HepG2 (cell line): ENCODE measurements around the gene DCP1B. TPM values are rescaled to one million over a fixed set of nuclear protein-coding genes. Genes with fewer than 3 reads are reported as not detected.

ENCODE experiments used
- ATAC-seq: fragments of 200-7000 bp; cut with Tn5 transposase; 3 replicates; pipeline ENCODE4 v1.9.1; 2020; ENCODE audit warnings: mild to moderate bottlenecking, moderate library complexity
- BruUV-seq: library from RNA; stranded (reverse); fragments of 400-500 nt; replicated peaks from 2 replicates; lab custom pipeline; 2021; lab: Mats Ljungman, UMichigan
- CTCF ChIA-PET: fragments of 300-600 bp; formaldehyde crosslinking; extraction: SDS; loops from one replicate; lab custom pipeline; 2021; ENCODE audit warnings: low total read pairs, inconsistent platforms, low intra/inter-chr PET ratio; lab: Yijun Ruan, JAX
- POLR2A ChIA-PET: fragments of 350-600 bp; sonication (Branson Sonifier 250); formaldehyde crosslinking; loops from one replicate; lab custom pipeline; 2020; ENCODE audit warnings: antibody characterized with exemption, inconsistent platforms; lab: Yijun Ruan, JAX
- DNase-seq: peaks from one replicate; pipeline ENCODE4 v3.0.0-alpha.2; 2015; ENCODE audit warnings: low spot score
- FAIRE-seq: peaks from 3 replicates; lab custom pipeline; 2011; peaks lifted over from hg19 to GRCh38; lab: Jason Lieb, UNC
- H2AFZ ChIP-seq: one replicate; pipeline ENCODE4 v1.6.1; 2011; ENCODE audit warnings: low read length, inconsistent platforms
- H3K27ac ChIP-seq: fragments of 300-600 bp; 3 replicates; pipeline ENCODE4 v1.8.0; 2011; ENCODE audit warnings: mixed run types, mild to moderate bottlenecking, mixed read lengths, low read length, inconsistent platforms; ENCODE audit not compliant: insufficient read depth; ENCODE audit errors: extremely low read length
- H3K27me3 ChIP-seq, 2 experiments: fragments of 200-600 bp in 1 of 2; 2 replicates in 1 of 2; 3 replicates in 1 of 2; pipeline versions ENCODE4 v1.6.0 to v1.8.0; 2011; ENCODE audit warnings: low read length in 2 of 2, mild to moderate bottlenecking in 2 of 2, moderate library complexity in 2 of 2, inconsistent platforms in 1 of 2; ENCODE audit not compliant: insufficient read depth in 2 of 2, control insufficient read depth in 1 of 2
- H3K36me3 ChIP-seq, 2 experiments: fragments of 200-600 bp in 1 of 2; replicated peaks in 1 of 2; 2 replicates in 1 of 2; 3 replicates in 1 of 2; pipeline versions ENCODE4 v1.5.1 to v1.8.0; 2011; ENCODE audit warnings: low read length in 2 of 2, inconsistent platforms in 1 of 2; ENCODE audit not compliant: insufficient read depth in 2 of 2, control insufficient read depth in 1 of 2
- H3K4me1 ChIP-seq: 2 replicates; pipeline ENCODE4 v1.5.1; 2012; ENCODE audit warnings: low read length, inconsistent platforms; ENCODE audit not compliant: insufficient read depth
- H3K4me2 ChIP-seq: 2 replicates; pipeline ENCODE4 v1.6.0; 2011; ENCODE audit warnings: low read depth, low read length, inconsistent platforms
- H3K4me3 ChIP-seq, 3 experiments: fragments of 200-600 bp in 1 of 3; sonication (generic), shearing (Covaris generic) in 1 of 3; replicated peaks in 1 of 3; 2 replicates each; pipeline ENCODE4 v1.5.1; 2011 to 2016; ENCODE audit warnings: low read length in 3 of 3, inconsistent platforms in 2 of 3, low read depth in 2 of 3, mild to moderate bottlenecking in 2 of 3, control low read depth in 1 of 3, mixed read lengths in 1 of 3; ENCODE audit not compliant: insufficient read depth in 1 of 3
- H3K79me2 ChIP-seq: one replicate; pipeline ENCODE4 v1.6.1; 2011; ENCODE audit warnings: low read length, inconsistent platforms; ENCODE audit not compliant: insufficient read depth
- H3K9ac ChIP-seq: 2 replicates; pipeline ENCODE4 v1.6.0; 2011; ENCODE audit warnings: mild to moderate bottlenecking, low read depth, low read length, inconsistent platforms; ENCODE audit not compliant: insufficient read depth
- H3K9me3 ChIP-seq: 2 replicates; pipeline ENCODE4 v1.5.1; 2012; ENCODE audit warnings: mild to moderate bottlenecking, low read length
- H4K20me1 ChIP-seq: 2 replicates; pipeline ENCODE4 v1.6.0; 2011; ENCODE audit warnings: inconsistent platforms, mild to moderate bottlenecking, low read length, moderate library complexity; ENCODE audit not compliant: insufficient read depth
- GFI1 ChIP-seq: sonication (generic); formaldehyde crosslinking; IDR thresholded peaks from 2 replicates; pipeline ENCODE4 v1.5.0; 2020; ENCODE audit warnings: missing genetic modification reagents, mild to moderate bottlenecking, borderline replicate concordance
- GLI4 ChIP-seq: sonication (generic); formaldehyde crosslinking; IDR thresholded peaks from 2 replicates; pipeline ENCODE4 v1.5.1; 2020; ENCODE audit warnings: missing genetic modification reagents, mild to moderate bottlenecking, moderate library complexity, borderline replicate concordance
- HCFC1 ChIP-seq: fragments of 150-350 bp; IDR thresholded peaks from 2 replicates; pipeline ENCODE4 v1.6.1; 2014; ENCODE audit warnings: low read depth, low read length
- HNF4G ChIP-seq, 2 experiments: sonication (generic) in 1 of 2; formaldehyde crosslinking in 1 of 2; IDR thresholded peaks; 2 replicates each; pipeline versions ENCODE4 v1.4.0 to v1.6.1; 2011 to 2020; ENCODE audit warnings: borderline replicate concordance in 2 of 2, low read depth in 2 of 2, mild to moderate bottlenecking in 2 of 2, low read length in 1 of 2, missing genetic modification reagents in 1 of 2, moderate library complexity in 1 of 2
- NKX3-1 ChIP-seq: sonication (generic); formaldehyde crosslinking; IDR thresholded peaks from 2 replicates; pipeline ENCODE4 v1.5.0; 2020; ENCODE audit warnings: missing genetic modification reagents
- RELA ChIP-seq: sonication (generic); formaldehyde crosslinking; IDR thresholded peaks from 2 replicates; pipeline ENCODE4 v1.4.0; 2020; ENCODE audit warnings: missing genetic modification reagents
- ZNF121 ChIP-seq: sonication (generic); formaldehyde crosslinking; IDR thresholded peaks from 2 replicates; pipeline ENCODE4 v1.5.0; 2020; ENCODE audit warnings: mild to moderate bottlenecking, missing genetic modification reagents
- ZNF674 ChIP-seq: sonication (generic); formaldehyde crosslinking; IDR thresholded peaks from 2 replicates; pipeline ENCODE4 v1.5.0; 2020; ENCODE audit warnings: low read depth, mild to moderate bottlenecking, missing genetic modification reagents
- ZNF724P ChIP-seq: sonication (generic); formaldehyde crosslinking; IDR thresholded peaks from 2 replicates; pipeline ENCODE4 v1.8.0; 2022; ENCODE audit warnings: missing genetic modification reagents, borderline replicate concordance
- ZNF75D ChIP-seq: sonication (generic); formaldehyde crosslinking; IDR thresholded peaks from 2 replicates; pipeline ENCODE4 v1.8.1; 2023; ENCODE audit warnings: missing genetic modification reagents, mild to moderate bottlenecking, borderline replicate concordance
- WGBS: methylation state at CpG from one replicate; pipeline ENCODE4 v1.1.6; 2017; ENCODE audit warnings: low lambda C conversion rate; 5-methylcytosine and 5-hydroxymethylcytosine counted together
- in situ Hi-C: cut with HindIII; loops from 2 replicates; pipeline ENCODE4 v1.10.0; 2017; ENCODE audit warnings: low pct_unique_long_range_greater_than_20kb; ENCODE audit not compliant: extremely low pct_ligation_motif_present
- intact Hi-C: fragments of 100-400 bp; cut with micrococcal nuclease; formaldehyde crosslinking; loops from one replicate; pipeline ENCODE4 v1.10.0; 2022; ENCODE audit not compliant: unreplicated experiment
- polyA plus RNA-seq, 8 experiments: library from polyadenylated mRNA; depleted of rRNA in 3 of 8; stranded (reverse) in 7 of 8; unstranded in 1 of 8; fragments of >200 nt; fragmentation: Illumina TruSeq in 4 of 8; extraction: Trizol in 4 of 8; gene quantifications; 2 replicates each; pipeline versions ENCODE4 v1.2.1 to v1.2.3, GENCODE V29; 2011 to 2016; ENCODE audit warnings: low read depth in 4 of 8, missing spikeins in 1 of 8, mixed read lengths in 1 of 8; ENCODE audit not compliant: insufficient read depth in 1 of 8
- total RNA-seq, 5 experiments: library from RNA; depleted of rRNA; stranded (reverse); fragments of >200 nt; fragmentation: Illumina TruSeq; extraction: Trizol; gene quantifications; 2 replicates each; pipeline ENCODE4 v1.2.3, GENCODE V29; 2016; ENCODE audit warnings: low read depth in 1 of 5

DCP1B gene
- total and polyA plus RNA-seq, 2 of the 13 experiments (the other 11 are each of a cell fraction or from before 2014, with no cell fraction given) = 11.4 to 27.2 TPM

DNA sequence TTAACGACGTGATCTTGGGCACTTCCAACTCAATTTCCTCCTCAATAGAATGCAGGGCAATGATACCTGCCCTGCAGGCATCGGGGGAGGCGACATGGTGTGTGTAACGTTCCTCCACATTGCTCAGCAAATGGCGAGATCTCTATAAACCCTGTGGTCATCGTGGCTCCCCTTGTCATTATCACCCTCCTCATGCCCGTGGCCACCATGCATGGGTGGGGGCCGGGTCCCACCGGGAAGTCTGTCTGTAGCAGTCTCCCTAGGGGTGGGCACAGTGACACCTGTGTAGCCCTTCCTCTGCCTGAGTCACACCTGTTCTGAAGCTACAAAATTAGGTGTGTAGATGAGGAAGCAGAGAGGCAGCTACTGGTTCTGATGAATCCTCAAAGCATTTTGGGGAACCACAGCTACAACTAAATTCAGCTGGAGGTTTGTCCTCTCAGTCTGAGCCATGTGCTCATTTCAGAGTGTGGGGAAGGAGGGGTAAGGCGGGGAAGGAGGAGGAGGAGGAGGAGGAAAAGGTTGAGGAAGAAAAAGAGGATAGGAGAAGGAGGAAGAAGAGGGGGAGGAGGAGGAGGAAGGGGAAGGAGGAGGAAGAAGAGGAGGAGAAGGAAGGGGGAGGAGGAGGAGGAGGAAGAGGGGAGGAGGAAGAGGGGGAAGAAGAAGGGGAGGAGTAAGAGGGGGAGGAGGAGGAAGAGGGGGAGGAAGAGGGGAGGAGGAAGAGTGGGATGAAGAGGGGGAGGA lies 74.8 kb downstream of the DCP1B start:
- H3K27me3 ChIP-seq = peaks cover 3 to 41% of the 10 kb centered on the region in 2 experiments; a peak in 4 of 5 replicates

DNA sequence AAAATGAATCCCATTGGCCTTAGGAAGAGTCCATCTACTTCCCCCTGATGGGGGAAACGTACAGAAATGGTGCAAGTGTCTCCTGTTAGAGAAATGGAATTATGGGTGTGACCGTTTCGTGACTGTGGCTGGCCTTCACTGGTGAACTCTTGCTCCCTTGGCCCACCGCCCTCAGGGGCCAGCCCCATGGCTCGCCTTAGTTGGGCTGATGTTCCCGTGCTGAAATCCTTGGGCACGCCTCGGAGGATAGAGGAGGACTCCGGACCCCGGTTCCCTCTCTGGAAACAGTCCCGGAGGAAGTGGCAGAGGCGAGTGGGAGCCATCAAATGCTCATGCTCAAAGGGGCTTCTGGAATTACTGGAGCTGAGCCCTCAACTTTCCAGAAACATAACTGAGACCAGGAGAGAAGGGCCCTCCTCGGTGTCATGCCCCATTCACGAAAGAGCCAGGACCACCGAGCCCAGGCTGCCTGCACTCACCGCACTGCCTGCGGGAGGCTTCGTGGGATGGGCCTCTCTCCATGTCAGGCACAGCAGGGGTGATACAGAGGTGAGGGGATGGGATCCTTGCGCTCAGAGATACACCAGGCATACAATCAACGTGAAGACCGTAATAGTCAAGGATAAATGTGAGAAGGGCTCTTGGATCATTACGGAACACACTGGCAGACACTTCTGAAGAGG lies 75.7 kb downstream of the DCP1B start:
- DNase-seq = no peak

More for the DNA sequence above, 74.8 kb downstream of the DCP1B start:
- no peak overlapping the region for H2AFZ ChIP-seq
- H4K20me1 ChIP-seq = no peaks in the 10 kb centered on the region
- no peak for FAIRE-seq
- intact Hi-C loops = loop anchor here (1.0 kb wide), 1 partner anchor 19 kb away; no protein-coding TSS in a partner anchor
- H3K9me3 ChIP-seq = no peaks in the 10 kb centered on the region
- H3K27ac ChIP-seq = no peak overlapping the region
- in situ Hi-C loops = no loop called here
- H3K9ac ChIP-seq = no peak overlapping the region
- H3K79me2 ChIP-seq = no peaks in the 10 kb centered on the region
- no peaks in the 10 kb centered on the region; the same call in 1 of the 2 replicates for H3K4me1 ChIP-seq
- no TSS peak for BruUV-seq
- H3K36me3 ChIP-seq = no peaks in the 10 kb centered on the region
- no peak overlapping the region for H3K4me2 ChIP-seq
- no peak for ATAC-seq
- CTCF ChIA-PET = no interaction called here
- DNase-seq = no peak
- 36% methylated on average over 10 of the region's 11 CpGs for WGBS
- POLR2A ChIA-PET = no interaction called here
- H3K4me3 ChIP-seq = no peak overlapping the region
- TF ChIP-seq NKX3-1 (CRISPR knock-in tag) (no peak), RELA (CRISPR knock-in tag) (no peak), ZNF674 (CRISPR knock-in tag) (no peak)

More for the DNA sequence above, 75.7 kb downstream of the DCP1B start:
- no peaks in the 10 kb centered on the region for H3K79me2 ChIP-seq
- H3K9me3 ChIP-seq = no peaks in the 10 kb centered on the region
- FAIRE-seq (no peak), ATAC-seq (no peak)
- 71% methylated on average over 10 of the region's 22 CpGs for WGBS
- H3K9ac ChIP-seq = no peak overlapping the region
- no TSS peak for BruUV-seq
- H3K4me3 ChIP-seq = no peak overlapping the region
- no peak overlapping the region for H3K27ac ChIP-seq
- no peaks in the 10 kb centered on the region for H4K20me1 ChIP-seq
- CTCF ChIA-PET = no interaction called here
- H2AFZ ChIP-seq = no peak overlapping the region
- in situ Hi-C loops (no loop called here), intact Hi-C loops (loop anchor here (1.0 kb wide), 1 partner anchor 18 kb away; no protein-coding TSS in a partner anchor)
- no peak overlapping the region for H3K4me2 ChIP-seq
- H3K4me1 ChIP-seq = no peaks in the 10 kb centered on the region; the same call in 1 of the 2 replicates
- POLR2A ChIA-PET = no interaction called here
- TF ChIP-seq ZNF724P (no peak), ZNF75D (CRISPR knock-in tag) (no peak), HNF4G (IDR thresholded peaks at IDR 0.05; ENCODE audit: borderline replicate concordance, low read depth, low read length) (no peak), HNF4G (CRISPR knock-in tag; IDR thresholded peaks at IDR 0.05; ENCODE audit: borderline replicate concordance, low read depth) (no peak), ZNF121 (CRISPR knock-in tag) (no peak), HCFC1 (no peak), GFI1 (CRISPR knock-in tag) (no peak), GLI4 (no peak)
- H3K36me3 ChIP-seq = no peaks in the 10 kb centered on the region
- H3K27me3 ChIP-seq = peaks cover 3 to 42% of the 10 kb centered on the region in 2 experiments; a peak in 4 of 5 replicates
